Neural cell (in vitro differentiated cells): ENCODE data around the gene CCDC47. TPM values are rescaled to one million over a fixed set of nuclear protein-coding genes. Genes with fewer than 3 reads are reported as not detected.

Experiments
- H2AFZ ChIP-seq: fragments of 200-600, 300-800 bp; sonication (generic), shearing (Covaris generic); 2 replicates; pipeline ENCODE4 v1.6.0; 2014; ENCODE audit warnings: low read depth, mild to moderate bottlenecking, antibody characterized with exemption, low read length, moderate library complexity
- H3F3A ChIP-seq: fragments of 200-600 bp; shearing (Covaris generic); 2 replicates; pipeline ENCODE4 v1.6.1; 2016; ENCODE audit warnings: mild to moderate bottlenecking, moderate library complexity, mixed read lengths, antibody characterized with exemption, low read length; ENCODE audit not compliant: insufficient read depth, poor library complexity, severe bottlenecking
- H3K27ac ChIP-seq: fragments of 200-600, 300-800 bp; sonication (generic), shearing (Covaris generic); 2 replicates; pipeline ENCODE4 v1.5.1; 2014; ENCODE audit warnings: mild to moderate bottlenecking, low read length, moderate library complexity
- H3K27me3 ChIP-seq: fragments of 300-800, 200-600 bp; sonication (generic), shearing (Covaris generic); 2 replicates; pipeline ENCODE4 v1.6.0; 2014; ENCODE audit warnings: mild to moderate bottlenecking, low read depth, low read length, moderate library complexity; ENCODE audit not compliant: insufficient read depth
- H3K36me3 ChIP-seq: fragments of 300-800, 200-600 bp; sonication (generic), shearing (Covaris generic); 2 replicates; pipeline ENCODE4 v1.5.1; 2014; ENCODE audit warnings: mild to moderate bottlenecking, antibody characterized with exemption, low read length, moderate library complexity; ENCODE audit not compliant: insufficient read depth
- H3K4me2 ChIP-seq: fragments of 300-800, 200-600 bp; sonication (generic), shearing (Covaris generic); 2 replicates; pipeline ENCODE4 v1.6.0; 2014; ENCODE audit warnings: mild to moderate bottlenecking, low read length
- H3K4me3 ChIP-seq: fragments of 300-800, 200-600 bp; sonication (generic), shearing (Covaris generic); 2 replicates; pipeline ENCODE4 v1.5.1; 2014; ENCODE audit warnings: mild to moderate bottlenecking, low read length, moderate library complexity
- H3K79me2 ChIP-seq: fragments of 200-600 bp; shearing (Covaris generic); replicated peaks from 2 replicates; pipeline ENCODE4 v1.6.0; 2014; ENCODE audit warnings: mild to moderate bottlenecking, low read length, moderate library complexity; ENCODE audit not compliant: insufficient read depth
- H3K9ac ChIP-seq: fragments of 300-800, 200-600 bp; sonication (generic), shearing (Covaris generic); 2 replicates; pipeline ENCODE4 v1.6.1; 2016; ENCODE audit warnings: mild to moderate bottlenecking, low read length, mixed read lengths
- H3K9me2 ChIP-seq: fragments of 200-600 bp; shearing (Covaris generic); 2 replicates; pipeline ENCODE4 v1.6.1; 2016; ENCODE audit warnings: mild to moderate bottlenecking, low read length, mixed read lengths; ENCODE audit not compliant: insufficient read depth
- H3K9me3 ChIP-seq: fragments of 200-600, 300-800 bp; sonication (generic), shearing (Covaris generic); 2 replicates; pipeline ENCODE4 v1.6.1; 2016; ENCODE audit warnings: mild to moderate bottlenecking, mixed run types, low read length, moderate library complexity, mixed read lengths
- H4K20me1 ChIP-seq: fragments of 200-600 bp; shearing (Covaris generic); 2 replicates; pipeline ENCODE4 v1.6.1; 2016; ENCODE audit warnings: mild to moderate bottlenecking, mixed run types; ENCODE audit not compliant: insufficient read depth
- EP300 ChIP-seq: fragments of 450-650 bp; conservative IDR thresholded peaks from 2 replicates; pipeline ENCODE4 v1.6.1; 2014; ENCODE audit warnings: antibody characterized with exemption, mild to moderate bottlenecking, moderate library complexity; ENCODE audit not compliant: poor library complexity, severe bottlenecking
- EZH2 ChIP-seq: fragments of 200-600, 300-800 bp; shearing (Covaris generic), sonication (generic); IDR thresholded peaks from 2 replicates; pipeline ENCODE4 v1.6.1; 2014; ENCODE audit warnings: antibody characterized with exemption, low read length, borderline replicate concordance, mild to moderate bottlenecking; ENCODE audit not compliant: insufficient read depth, poor library complexity, severe bottlenecking
- MXI1 ChIP-seq: fragments of 450-650 bp; conservative IDR thresholded peaks from 2 replicates; pipeline ENCODE4 v1.6.1; 2014; ENCODE audit warnings: antibody characterized with exemption, mild to moderate bottlenecking; ENCODE audit not compliant: poor library complexity, severe bottlenecking
- POLR2AphosphoS5 ChIP-seq: IDR thresholded peaks from 2 replicates; pipeline ENCODE4 v1.6.1; 2012
- RAD21 ChIP-seq: fragments of 450-650 bp; conservative IDR thresholded peaks from 2 replicates; pipeline ENCODE4 v1.6.1; 2014; ENCODE audit warnings: antibody characterized with exemption, mild to moderate bottlenecking, moderate library complexity
- REST ChIP-seq: IDR thresholded peaks from 2 replicates; pipeline ENCODE4 v1.6.1; 2012; ENCODE audit warnings: borderline replicate concordance
- SMC3 ChIP-seq: fragments of 450-650 bp; conservative IDR thresholded peaks from 2 replicates; pipeline ENCODE4 v1.6.1; 2014; ENCODE audit warnings: antibody characterized with exemption, mild to moderate bottlenecking, moderate library complexity; ENCODE audit not compliant: poor library complexity
- TAF1 ChIP-seq: IDR thresholded peaks from 2 replicates; pipeline ENCODE4 v1.6.1; 2012; ENCODE audit warnings: low read depth
- polyA minus RNA-seq: library from RNA; depleted of rRNA, polyadenylated mRNA; stranded (reverse); fragments of >200 nt; gene quantifications from 2 replicates; pipeline ENCODE4 v1.2.3, GENCODE V29; 2014
- polyA plus RNA-seq: library from polyadenylated mRNA; depleted of rRNA; stranded (reverse); fragments of >200 nt; gene quantifications from 2 replicates; pipeline ENCODE4 v1.2.3, GENCODE V29; 2014
- TF ChIP-seq, protein P1 (sequence below): fragments of 450-650 bp; IDR thresholded peaks from 2 replicates; pipeline ENCODE4 v1.5.1; 2014; ENCODE audit warnings: antibody characterized with exemption, mild to moderate bottlenecking, moderate library complexity; ENCODE audit not compliant: poor library complexity, severe bottlenecking

The CCDC47 gene, protein sequence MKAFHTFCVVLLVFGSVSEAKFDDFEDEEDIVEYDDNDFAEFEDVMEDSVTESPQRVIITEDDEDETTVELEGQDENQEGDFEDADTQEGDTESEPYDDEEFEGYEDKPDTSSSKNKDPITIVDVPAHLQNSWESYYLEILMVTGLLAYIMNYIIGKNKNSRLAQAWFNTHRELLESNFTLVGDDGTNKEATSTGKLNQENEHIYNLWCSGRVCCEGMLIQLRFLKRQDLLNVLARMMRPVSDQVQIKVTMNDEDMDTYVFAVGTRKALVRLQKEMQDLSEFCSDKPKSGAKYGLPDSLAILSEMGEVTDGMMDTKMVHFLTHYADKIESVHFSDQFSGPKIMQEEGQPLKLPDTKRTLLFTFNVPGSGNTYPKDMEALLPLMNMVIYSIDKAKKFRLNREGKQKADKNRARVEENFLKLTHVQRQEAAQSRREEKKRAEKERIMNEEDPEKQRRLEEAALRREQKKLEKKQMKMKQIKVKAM
- polyA plus RNA-seq (47.2 and 49.3 TPM in 2 replicates), polyA minus RNA-seq (56.2 and 56.3 TPM in 2 replicates)

DNA sequence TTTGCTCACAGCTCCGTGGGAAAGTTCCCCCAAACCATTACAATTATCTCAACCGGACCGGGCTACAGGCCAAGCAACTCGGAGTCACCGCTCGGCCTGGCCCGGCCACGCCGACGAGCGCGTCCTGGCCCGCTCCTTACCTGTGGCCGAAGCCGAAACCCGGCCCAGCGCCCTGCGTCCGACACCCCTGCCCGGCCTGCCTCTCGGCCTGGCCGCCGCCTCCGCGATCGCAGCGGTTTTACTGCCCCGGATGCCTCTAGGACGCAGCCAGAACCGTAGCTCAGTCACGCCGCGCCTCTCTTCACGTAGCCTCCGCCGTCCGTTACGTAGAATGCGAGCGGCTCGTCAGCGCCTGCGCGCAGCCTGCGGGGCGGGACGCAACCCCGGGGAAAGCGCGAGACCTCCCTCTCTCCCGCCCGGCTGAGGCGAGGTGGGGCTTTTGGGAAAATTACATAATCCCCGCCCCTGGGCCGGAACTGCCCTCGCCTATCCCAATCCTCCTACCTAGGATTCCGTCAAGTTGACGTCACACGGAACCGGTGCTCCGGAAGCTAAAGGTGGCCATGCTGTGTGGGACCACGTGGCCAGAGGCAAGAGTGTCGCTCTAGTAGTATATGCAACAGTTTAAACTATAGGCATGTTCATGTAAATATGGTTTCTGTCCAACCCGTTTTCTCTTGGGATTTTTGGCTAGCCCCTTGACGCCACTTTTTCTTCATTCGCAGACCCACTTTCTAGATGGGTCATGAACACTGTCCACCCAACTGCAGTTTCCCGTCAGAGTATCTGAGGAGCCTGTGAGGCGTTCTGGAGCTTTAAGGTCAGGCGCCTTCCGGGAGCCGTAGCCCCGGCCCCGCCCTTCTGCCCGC lies at the start of gene CCDC47:
CCDC47 (minus strand) TSS at position 326 of the 869 bp plus-strand sequence. CDS start 7,422 bp downstream, outside the sequence.
- Histone ChIP-seq H3K79me2 (peaks cover 70% of the 10 kb centered on the region), H3F3A (no peaks in the 10 kb centered on the region), H3K9me3 (no peaks in the 10 kb centered on the region), H3K4me3 (peak within 1 kb of the TSS; percentile 80), H3K36me3 (no peaks in the 10 kb centered on the region), H2AFZ (peak within 1 kb of the TSS; percentile 51), H3K4me2 (peak within 1 kb of the TSS; percentile 21), H3K9ac (peak within 1 kb of the TSS; percentile 96), H3K27ac (peak within 1 kb of the TSS; percentile 90), H3K27me3 (no peaks in the 10 kb centered on the region), H4K20me1 (peaks cover 16% of the 10 kb centered on the region), H3K9me2 (no peaks in the 10 kb centered on the region)
- TF ChIP-seq, protein P1, sequence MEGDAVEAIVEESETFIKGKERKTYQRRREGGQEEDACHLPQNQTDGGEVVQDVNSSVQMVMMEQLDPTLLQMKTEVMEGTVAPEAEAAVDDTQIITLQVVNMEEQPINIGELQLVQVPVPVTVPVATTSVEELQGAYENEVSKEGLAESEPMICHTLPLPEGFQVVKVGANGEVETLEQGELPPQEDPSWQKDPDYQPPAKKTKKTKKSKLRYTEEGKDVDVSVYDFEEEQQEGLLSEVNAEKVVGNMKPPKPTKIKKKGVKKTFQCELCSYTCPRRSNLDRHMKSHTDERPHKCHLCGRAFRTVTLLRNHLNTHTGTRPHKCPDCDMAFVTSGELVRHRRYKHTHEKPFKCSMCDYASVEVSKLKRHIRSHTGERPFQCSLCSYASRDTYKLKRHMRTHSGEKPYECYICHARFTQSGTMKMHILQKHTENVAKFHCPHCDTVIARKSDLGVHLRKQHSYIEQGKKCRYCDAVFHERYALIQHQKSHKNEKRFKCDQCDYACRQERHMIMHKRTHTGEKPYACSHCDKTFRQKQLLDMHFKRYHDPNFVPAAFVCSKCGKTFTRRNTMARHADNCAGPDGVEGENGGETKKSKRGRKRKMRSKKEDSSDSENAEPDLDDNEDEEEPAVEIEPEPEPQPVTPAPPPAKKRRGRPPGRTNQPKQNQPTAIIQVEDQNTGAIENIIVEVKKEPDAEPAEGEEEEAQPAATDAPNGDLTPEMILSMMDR, result peak; percentile 12
- TF ChIP-seq TAF1 (peak; percentile 22), MXI1 (peak; percentile 100), EP300 (peak; percentile 69), POLR2AphosphoS5 (peak; percentile 95), SMC3 (peak; percentile 12), REST (no peak), EZH2 (no peak)

GRCh38 chr17:63822537-63822936 lies 49.1 kb upstream of the CCDC47 start:
- TF ChIP-seq REST (no peak), RAD21 (no peak), POLR2AphosphoS5 (no peak), SMC3 (no peak), MXI1 (no peak), TAF1 (no peak), EZH2 (no peak), EP300 (no peak)
- TF ChIP-seq, protein P1, result no peak
- Histone ChIP-seq H3K27ac (no peak overlapping the region), H2AFZ (no peak overlapping the region), H3K79me2 (peaks cover 5% of the 10 kb centered on the region), H3K9me2 (no peaks in the 10 kb centered on the region), H3K4me2 (no peak overlapping the region), H3F3A (no peaks in the 10 kb centered on the region), H3K27me3 (no peaks in the 10 kb centered on the region), H4K20me1 (no peaks in the 10 kb centered on the region), H3K4me3 (no peak overlapping the region), H3K36me3 (peaks cover 9% of the 10 kb centered on the region), H3K9me3 (no peaks in the 10 kb centered on the region), H3K9ac (no peak overlapping the region)
